Right lobe of liver (tissue), 6 donors: Measurements from ENCODE around the gene DCAF6. TPM values are rescaled to one million over a fixed set of nuclear protein-coding genes. Genes with fewer than 3 reads are reported as not detected.

ENCODE experiments used
- ATAC-seq, 4 donors: fragments of 200-7000 bp; cut with Tn5 transposase; one replicate each; pipeline ENCODE4 v1.9.1; 2020; ENCODE audit warnings: mild to moderate bottlenecking in 4 of 4, moderate library complexity in 4 of 4
- DNase-seq, 3 donors: peaks; one replicate each; pipeline ENCODE4 v3.0.0-alpha.2; 2020
- H3K27ac ChIP-seq, 3 donors: fragments of 200-600 bp; one replicate each; pipeline ENCODE4 v1.8.0; 2022
- H3K27me3 ChIP-seq, 2 donors: fragments of 200-600 bp; one replicate each; pipeline ENCODE4 v1.8.0; 2022
- H3K36me3 ChIP-seq, 4 donors: fragments of 200-600 bp; sonication (generic) in 1 of 4; one replicate each; pipeline versions ENCODE4 v1.5.1 to v1.8.0; 2017 to 2022; ENCODE audit warnings: control low read depth in 1 of 4
- H3K4me1 ChIP-seq, 4 donors: fragments of 200-600 bp; sonication (generic) in 1 of 4; one replicate each; pipeline versions ENCODE4 v1.5.1 to v1.8.0; 2017 to 2022; ENCODE audit warnings: control low read depth in 1 of 4
- H3K4me3 ChIP-seq, 3 donors: fragments of 200-600 bp; one replicate each; pipeline ENCODE4 v1.8.0; 2022
- H3K9me3 ChIP-seq, 4 donors: fragments of 200-600 bp; sonication (generic) in 1 of 4; one replicate each; pipeline versions ENCODE4 v1.5.1 to v1.8.0; 2017 to 2022; ENCODE audit warnings: control low read depth in 1 of 4
- CTCF ChIP-seq, 4 donors: fragments of 200-600 bp in 3 of 4; fragments of 450-650 bp in 1 of 4; IDR thresholded peaks; one replicate each; pipeline versions ENCODE4 v1.5.1 to v1.8.0; 2016 to 2022; ENCODE audit warnings: antibody characterized with exemption in 4 of 4, mild to moderate bottlenecking in 2 of 4
- POLR2A ChIP-seq: fragments of 450-650 bp; IDR thresholded peaks from one replicate; pipeline ENCODE4 v1.6.1; 2017; ENCODE audit warnings: antibody characterized with exemption, mild to moderate bottlenecking
- WGBS: methylation state at CpG from one replicate; pipeline ENCODE4 v1.1.6; 2018; ENCODE audit warnings: low coverage, low lambda C conversion rate; ENCODE audit not compliant: insufficient coverage; ENCODE audit errors: missing lambda C conversion rate; 5-methylcytosine and 5-hydroxymethylcytosine counted together
- intact Hi-C, 2 donors: fragments of 100-400 bp; cut with DNase I; formaldehyde crosslinking; loops; one replicate each; pipeline versions ENCODE4 v1.11.2 to v1.14.1; 2022
- total RNA-seq, 6 experiments: library from RNA; depleted of rRNA in 2 of 6; stranded (reverse); fragments of >200 nt in 2 of 6; fragmentation: NEBNext Ultra II Directional in 3 of 6; extraction: Animal tissue kit (Norgen Biotek cat#: 25700) in 3 of 6; gene quantifications; one replicate each; pipeline versions ENCODE4 v1.1.0 to v1.2.4, GENCODE V29; 2016 to 2023
- donor health status: DM: no; HTN: yes; CAD: no.
- donor health status: DM: no; HTN: no; CAD: no.
- donor health status: DM: no; HTN: no; CAD: no.
- donor health status: DM: no; HTN: yes; CAD: no.
- donor health status: DM: no; HTN: yes; CAD: no.

The DCAF6 gene
- total RNA-seq, 6 experiments from 2014 or later: 35.8 to 65.9 (median 48.8) TPM

GRCh38 chr1:168088511-168089325, 152.2 kb downstream of the DCAF6 start:
- no peak for TF ChIP-seq CTCF (IDR thresholded peaks at IDR 0.05)
- TF ChIP-seq POLR2A: no peak
- Histone ChIP-seq H3K36me3 (no peaks in the 10 kb centered on the region), H3K27me3 (no peaks in the 10 kb centered on the region), H3K4me1 (peaks cover 0 to 8% (median 0%) of the 10 kb centered on the region in 4 donors), H3K4me3 (no peak overlapping the region), H3K9me3 (no peaks in the 10 kb centered on the region), H3K27ac (no peak overlapping the region)
- WGBS: 77% methylated on average over 9 of the region's 14 CpGs
- intact Hi-C loops: no loop called here
- DNase-seq: no peak
- ATAC-seq: no peak

GRCh38 chr1:168089326-168089978, 153.0 kb downstream of the DCAF6 start:
- 83% methylated on average over 2 of the region's 13 CpGs for WGBS
- no peak overlapping the region for H3K4me3 ChIP-seq
- no peak for TF ChIP-seq CTCF (IDR thresholded peaks at IDR 0.05)
- TF ChIP-seq POLR2A: no peak
- no peaks in the 10 kb centered on the region for H3K27me3 ChIP-seq
- DNase-seq (no peak), ATAC-seq (no peak)
- no peaks in the 10 kb centered on the region for H3K36me3 ChIP-seq
- H3K9me3 ChIP-seq: no peaks in the 10 kb centered on the region
- intact Hi-C loops: no loop called here
- H3K4me1 ChIP-seq: peaks cover 0 to 6% (median 0%) of the 10 kb centered on the region in 4 donors
- H3K27ac ChIP-seq: no peak overlapping the region

GRCh38 chr1:168089979-168090337, 153.5 kb downstream of the DCAF6 start:
- Histone ChIP-seq H3K27ac (no peak overlapping the region), H3K27me3 (no peaks in the 10 kb centered on the region), H3K4me3 (no peak overlapping the region), H3K9me3 (no peaks in the 10 kb centered on the region), H3K36me3 (no peaks in the 10 kb centered on the region), H3K4me1 (peaks cover 0 to under 1% (median 0%) of the 10 kb centered on the region in 4 donors)
- 85% methylated on average over 2 of the region's 2 CpGs for WGBS
- TF ChIP-seq POLR2A: no peak
- no peak for TF ChIP-seq CTCF (IDR thresholded peaks at IDR 0.05)
- intact Hi-C loops: no loop called here
- DNase-seq (no peak), ATAC-seq (no peak)

- no peaks in the 10 kb centered on the region for H3K27me3 ChIP-seq
Observed at GRCh38 chr1:168090395-168090794, 153.9 kb downstream of the DCAF6 start.

More at GRCh38 chr1:168090395-168090794, 153.9 kb downstream of the DCAF6 start:
- intact Hi-C loops: no loop called here
- DNase-seq (no peak), ATAC-seq (no peak)
- WGBS: 88% methylated on average over 11 of the region's 14 CpGs
- H3K4me1 ChIP-seq: no peaks in the 10 kb centered on the region
- H3K9me3 ChIP-seq: no peaks in the 10 kb centered on the region
- no peak for TF ChIP-seq CTCF (IDR thresholded peaks at IDR 0.05)
- TF ChIP-seq POLR2A: no peak
- no peaks in the 10 kb centered on the region for H3K36me3 ChIP-seq
- H3K27ac ChIP-seq: no peak overlapping the region
- no peak overlapping the region for H3K4me3 ChIP-seq
